Lower leg skin (tissue), 4 donors: ENCODE measurements around the gene CPA1. TPM values are rescaled to one million over a fixed set of nuclear protein-coding genes. Genes with fewer than 3 reads are reported as not detected.

Source experiments
- DNase-seq, 2 donors: peaks; one replicate each; pipeline ENCODE4 v3.0.0-alpha.2; 2019; ENCODE audit warnings: low spot score in 2 of 2
- H3K4me3 ChIP-seq: fragments of 200-600 bp; sonication (generic); 2 replicates; pipeline ENCODE4 v1.5.1; 2017; ENCODE audit warnings: mild to moderate bottlenecking, low read depth; ENCODE audit not compliant: poor library complexity, severe bottlenecking
- POLR2A ChIP-seq, 2 donors: fragments of 450-650 bp; IDR thresholded peaks; one replicate each; pipeline ENCODE4 v1.6.1; 2016 to 2017; ENCODE audit warnings: antibody characterized with exemption in 2 of 2, mild to moderate bottlenecking in 1 of 2, moderate library complexity in 1 of 2
- WGBS, 2 donors: methylation state at CpG; one replicate each; pipeline ENCODE4 v1.1.5; 2018; 5-methylcytosine and 5-hydroxymethylcytosine counted together
- intact Hi-C: fragments of 100-400 bp; cut with DNase I; formaldehyde crosslinking; loops from one replicate; pipeline ENCODE4 v1.15.0; 2023; ENCODE audit warnings: low total_unique reads
- total RNA-seq, 4 donors: library from RNA; depleted of rRNA; stranded (reverse); fragments of >200 nt; gene quantifications; one replicate each; pipeline ENCODE4 v1.1.0, GENCODE V29; 2016
- TF ChIP-seq, protein P1 (sequence below), 3 donors: fragments of 450-650 bp; IDR thresholded peaks; one replicate each; pipeline ENCODE4 v1.5.1; 2016; ENCODE audit warnings: antibody characterized with exemption in 3 of 3, mild to moderate bottlenecking in 3 of 3, moderate library complexity in 2 of 3

The CPA1 gene
- 1 to 10 TPM in 1 of 4 donors, not detected in 3; 1.8 TPM for total RNA-seq

DNA sequence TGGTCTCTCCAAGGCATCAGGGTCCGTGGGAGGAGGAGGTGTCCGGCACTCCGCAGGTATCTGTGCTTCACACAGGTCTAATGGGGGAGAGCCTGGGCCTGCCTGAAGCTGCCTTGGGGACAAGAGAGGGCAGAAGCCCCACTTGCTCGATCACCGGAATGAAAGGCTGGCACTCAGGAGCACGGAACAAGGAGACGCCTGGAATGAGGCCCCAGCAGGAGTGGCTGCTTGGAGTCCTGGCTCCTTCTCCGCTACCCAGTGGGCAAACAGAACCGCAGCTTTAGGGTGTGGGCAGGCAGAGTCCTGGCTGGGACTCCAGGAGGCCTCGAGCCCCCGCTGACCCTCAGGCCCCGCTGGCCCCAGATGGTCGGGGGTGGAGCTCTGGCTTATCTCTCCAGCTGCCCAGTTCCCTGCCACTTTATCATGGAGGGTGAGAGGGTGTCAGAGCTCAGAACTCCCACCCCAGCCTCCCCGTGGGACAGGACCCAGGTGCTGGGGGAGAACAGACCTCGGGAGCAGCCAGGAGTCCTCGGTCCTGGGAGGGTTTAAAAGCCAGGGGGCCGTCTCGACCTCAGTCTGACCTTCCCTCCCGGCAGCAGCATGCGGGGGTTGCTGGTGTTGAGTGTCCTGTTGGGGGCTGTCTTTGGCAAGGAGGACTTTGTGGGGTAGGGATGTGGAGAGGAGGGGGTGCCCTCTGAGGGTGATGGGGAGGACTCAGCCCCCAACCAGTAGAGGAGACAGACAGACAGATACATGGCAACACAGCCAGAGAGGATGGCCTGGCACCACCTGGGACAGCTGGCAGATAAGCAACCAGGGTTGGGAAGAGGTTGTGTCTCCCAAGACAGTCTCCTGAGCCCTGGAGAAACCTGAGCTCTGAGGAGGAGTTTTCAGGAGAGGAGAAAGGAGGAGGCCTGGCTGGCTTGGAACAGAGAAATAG is at the start of gene CPA1:
CPA1 (plus strand) TSS at position 574 of the 940 bp plus-strand sequence; CDS start at position 601, 27 bp downstream.
- intact Hi-C loops = no loop called here
- no peak within 1 kb of the TSS for H3K4me3 ChIP-seq
- DNase-seq = peak in 1 of 2 donors; percentile 83
- 40 to 53% methylated on average over 14 to 16 of the region's 20 CpGs for WGBS, 2 donors
- no peak for TF ChIP-seq POLR2A (IDR thresholded peaks at IDR 0.05)
- TF ChIP-seq, protein P1, sequence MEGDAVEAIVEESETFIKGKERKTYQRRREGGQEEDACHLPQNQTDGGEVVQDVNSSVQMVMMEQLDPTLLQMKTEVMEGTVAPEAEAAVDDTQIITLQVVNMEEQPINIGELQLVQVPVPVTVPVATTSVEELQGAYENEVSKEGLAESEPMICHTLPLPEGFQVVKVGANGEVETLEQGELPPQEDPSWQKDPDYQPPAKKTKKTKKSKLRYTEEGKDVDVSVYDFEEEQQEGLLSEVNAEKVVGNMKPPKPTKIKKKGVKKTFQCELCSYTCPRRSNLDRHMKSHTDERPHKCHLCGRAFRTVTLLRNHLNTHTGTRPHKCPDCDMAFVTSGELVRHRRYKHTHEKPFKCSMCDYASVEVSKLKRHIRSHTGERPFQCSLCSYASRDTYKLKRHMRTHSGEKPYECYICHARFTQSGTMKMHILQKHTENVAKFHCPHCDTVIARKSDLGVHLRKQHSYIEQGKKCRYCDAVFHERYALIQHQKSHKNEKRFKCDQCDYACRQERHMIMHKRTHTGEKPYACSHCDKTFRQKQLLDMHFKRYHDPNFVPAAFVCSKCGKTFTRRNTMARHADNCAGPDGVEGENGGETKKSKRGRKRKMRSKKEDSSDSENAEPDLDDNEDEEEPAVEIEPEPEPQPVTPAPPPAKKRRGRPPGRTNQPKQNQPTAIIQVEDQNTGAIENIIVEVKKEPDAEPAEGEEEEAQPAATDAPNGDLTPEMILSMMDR (IDR thresholded peaks at IDR 0.05) = no peak

DNA sequence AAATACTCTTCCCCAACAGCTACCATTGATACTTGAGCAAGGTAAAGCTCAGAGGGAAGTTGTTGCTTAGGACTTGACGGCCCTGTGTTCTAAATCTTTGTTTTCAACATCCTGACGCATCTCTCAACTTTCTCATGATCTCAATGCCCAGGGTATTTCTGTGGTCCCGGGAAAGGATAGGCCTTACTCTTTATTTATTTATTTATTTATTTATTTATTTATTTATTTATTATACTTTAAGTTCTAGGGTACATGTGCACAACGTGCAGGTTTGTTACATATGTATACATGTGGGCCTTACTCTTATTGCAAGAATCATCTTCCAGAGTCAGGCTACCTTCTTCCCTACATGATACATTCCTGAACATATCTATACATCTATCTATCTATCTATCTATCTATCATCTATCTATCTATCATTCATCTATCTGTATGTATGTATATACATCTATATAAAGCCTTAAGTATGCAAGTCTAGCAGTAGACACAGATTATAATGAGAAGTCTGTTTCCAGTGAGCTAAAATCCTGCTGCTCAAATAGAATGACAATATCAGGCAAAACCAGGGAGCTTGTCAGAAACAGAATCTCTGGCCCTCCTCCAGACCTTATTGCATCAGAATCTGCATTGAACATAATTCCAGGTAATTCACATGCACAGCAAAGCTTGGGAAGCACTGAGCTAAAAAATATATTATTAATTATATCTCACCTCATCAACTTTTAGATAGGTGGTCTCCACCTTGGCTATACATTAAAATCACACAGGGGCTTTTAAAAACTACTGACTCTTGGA is 47.8 kb upstream of the CPA1 start:
- TF ChIP-seq, protein P1 (IDR thresholded peaks at IDR 0.05) = no peak
- TF ChIP-seq POLR2A (IDR thresholded peaks at IDR 0.05) = no peak
- H3K4me3 ChIP-seq = no peak overlapping the region

DNA sequence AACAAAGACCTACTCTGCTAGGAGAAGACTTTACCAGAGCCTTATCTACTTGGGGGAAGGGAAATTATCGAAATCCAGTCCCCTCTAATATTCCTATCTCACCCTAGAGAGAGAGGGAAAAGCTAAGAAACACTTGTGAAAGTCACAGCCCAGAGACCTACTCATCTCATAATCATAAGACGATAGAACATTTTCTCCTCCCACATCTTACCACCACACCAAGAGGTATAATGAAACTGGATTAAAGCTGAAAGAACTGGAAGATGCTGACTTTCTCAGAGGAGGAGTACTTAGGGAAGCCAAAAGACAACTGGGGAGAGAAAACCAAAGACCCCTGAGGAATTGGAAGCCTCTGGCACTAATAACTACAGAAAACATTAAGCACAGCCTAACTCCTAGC is 46.5 kb upstream of the CPA1 start:
- TF ChIP-seq POLR2A (IDR thresholded peaks at IDR 0.05) = no peak
- TF ChIP-seq, protein P1 (IDR thresholded peaks at IDR 0.05) = no peak
- no peak overlapping the region for H3K4me3 ChIP-seq
- WGBS, 2 donors = 77 to 81% methylated on average over 2 of the region's 2 CpGs
- DNase-seq = no peak
- intact Hi-C loops = no loop called here

More for the DNA sequence above, 47.8 kb upstream of the CPA1 start:
- peak in 1 of 2 donors; percentile 3 for DNase-seq
- WGBS, 2 donors = 92 to 93% methylated on average over 4 of the region's 4 CpGs
- intact Hi-C loops = no loop called here

DNA sequence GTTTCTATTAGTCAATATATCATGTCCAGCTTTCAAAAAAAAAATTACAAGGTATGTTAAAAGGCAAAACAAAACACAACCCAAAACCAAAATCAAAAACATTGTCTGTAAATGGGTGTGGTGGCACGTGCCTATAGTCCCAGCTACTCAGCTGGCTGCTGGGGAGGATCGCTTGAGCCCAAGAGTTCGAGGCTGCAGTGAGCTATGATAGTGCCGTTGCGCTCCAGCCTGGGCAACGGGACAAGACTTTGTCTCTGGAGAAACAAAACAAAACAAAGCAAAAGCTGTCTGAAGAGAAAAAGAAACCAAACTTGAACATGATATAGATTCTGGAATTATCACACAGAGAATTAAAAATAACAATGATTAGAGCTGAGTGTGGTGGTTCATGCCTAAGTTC is 46.0 kb upstream of the CPA1 start:
- no peak for TF ChIP-seq POLR2A (IDR thresholded peaks at IDR 0.05)
- TF ChIP-seq, protein P1 (IDR thresholded peaks at IDR 0.05) = no peak
- WGBS, 2 donors = 28 to 36% methylated on average over 6 of the region's 6 CpGs
- peak in 1 of 2 donors; percentile 10 for DNase-seq
- intact Hi-C loops = no loop called here
- no peak overlapping the region for H3K4me3 ChIP-seq

DNA sequence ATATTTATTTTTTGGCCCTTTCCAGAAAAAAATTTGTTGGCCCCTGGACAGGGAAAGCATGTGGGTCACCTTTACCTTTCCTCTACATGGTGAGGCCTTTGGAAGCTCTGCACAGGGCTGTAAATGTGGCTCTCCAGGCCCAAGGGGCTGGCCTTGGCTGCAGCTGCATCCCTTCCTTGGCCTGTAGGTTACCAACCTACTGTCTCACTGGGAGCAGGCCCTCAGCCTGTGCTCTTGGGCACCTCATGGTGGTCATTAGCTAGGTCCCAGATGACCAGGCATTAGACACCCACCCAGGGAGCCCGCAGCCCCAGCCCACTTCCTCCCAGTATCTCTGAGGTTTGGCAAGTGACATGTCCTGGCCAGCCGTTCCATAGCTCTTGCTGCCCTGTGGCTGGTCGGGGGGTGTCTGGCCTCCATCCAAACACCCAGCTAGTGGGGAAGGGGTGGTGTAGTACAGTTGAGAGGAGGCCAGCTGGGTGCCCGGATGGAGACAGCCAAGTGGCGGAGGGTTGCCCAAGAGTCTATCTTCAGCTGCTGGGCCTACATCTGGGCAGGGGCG is 42.8 kb upstream of the CPA1 start:
- WGBS, 2 donors = 72 to 83% methylated on average over 5 to 6 of the region's 6 CpGs
- no peak overlapping the region for H3K4me3 ChIP-seq
- intact Hi-C loops = no loop called here
- peak in 1 of 2 donors; percentile 57 for DNase-seq
- no peak for TF ChIP-seq POLR2A (IDR thresholded peaks at IDR 0.05)
- TF ChIP-seq, protein P1 (IDR thresholded peaks at IDR 0.05) = no peak
